ENCODE data around the gene MINDY4. TPM values are rescaled to one million over a fixed set of nuclear protein-coding genes. Genes with fewer than 3 reads are reported as not detected.

Gene MINDY4
- total RNA-seq, 1 experiment from 2014 or later = 1.8 TPM

- TF ChIP-seq AFF4 (CRISPR knock-in tag; IDR thresholded peaks at IDR 0.05; ENCODE audit: borderline replicate concordance) = no peak
- no peak for TF ChIP-seq CTCF (IDR thresholded peaks at IDR 0.05)
- no peak for TF ChIP-seq ATF2 (CRISPR knock-in tag; IDR thresholded peaks at IDR 0.05; ENCODE audit: borderline replicate concordance, low read depth)
- TF ChIP-seq PRRX2 (CRISPR knock-in tag; IDR thresholded peaks at IDR 0.05) = no peak
Observed at GRCh38 chr7:30877015-30877769, 106.0 kb downstream of the MINDY4 start (continued).

GRCh38 chr7:30877993-30878392 lies 106.8 kb downstream of the MINDY4 start:
- CTCF ChIA-PET = interaction anchor here (1.2 to 1.8 kb wide), 4 partner anchors 30 to 106 kb away, joined by 5 to 10 read pairs (median 8); no protein-coding TSS in a partner anchor
- POLR2A ChIA-PET = no interaction called here
- peaks cover 41% of the 10 kb centered on the region for H3K4me1 Mint-ChIP-seq

More at GRCh38 chr7:30877993-30878392, 106.8 kb downstream of the MINDY4 start:
- peaks cover 2% of the 10 kb centered on the region; the same call in 1 of the 2 replicates for H3K36me3 Mint-ChIP-seq
- DNase-seq (ENCODE audit: low spot score) = no peak
- no peak overlapping the region for H3K27ac Mint-ChIP-seq
- 0 out of 2 replicates have a peak, but pooled peaks cover 3% of the 10 kb centered on the region for H3K9me3 Mint-ChIP-seq
- TF ChIP-seq RELA (CRISPR knock-in tag; IDR thresholded peaks at IDR 0.05; ENCODE audit: borderline replicate concordance) (no peak), FOXJ3 (CRISPR knock-in tag; IDR thresholded peaks at IDR 0.05; ENCODE audit: borderline replicate concordance) (no peak), RORB (CRISPR knock-in tag; IDR thresholded peaks at IDR 0.05) (no peak), ZMAT4 (CRISPR knock-in tag; IDR thresholded peaks at IDR 0.05) (no peak), ATF3 (CRISPR knock-in tag; conservative IDR thresholded peaks at IDR 0.05) (no peak), KAT7 (CRISPR knock-in tag; IDR thresholded peaks at IDR 0.05; ENCODE audit: borderline replicate concordance) (no peak), CDX4 (CRISPR knock-in tag; IDR thresholded peaks at IDR 0.05; ENCODE audit: borderline replicate concordance) (no peak), ZNF317 (CRISPR knock-in tag; IDR thresholded peaks at IDR 0.05; ENCODE audit: borderline replicate concordance, low read depth) (no peak), GTF2I (CRISPR knock-in tag; conservative IDR thresholded peaks at IDR 0.05) (no peak), NFE2L1 (CRISPR knock-in tag; IDR thresholded peaks at IDR 0.05) (no peak), MYBL2 (CRISPR knock-in tag; IDR thresholded peaks at IDR 0.05) (no peak)
- ATAC-seq = no peak
- H3K27me3 Mint-ChIP-seq (ENCODE audit: low read depth) = no peaks in the 10 kb centered on the region; the same call in 1 of the 2 replicates
- no peak overlapping the region for H3K4me3 Mint-ChIP-seq

All from WTC11 (cell line).